Ectodermal cell (in vitro differentiated cells): ENCODE measurements around the gene POC1B.

Experiments used
- H3K27ac ChIP-seq: 2 replicates; pipeline ENCODE4 v1.7.0; 2013; ENCODE audit warnings: mild to moderate bottlenecking, low read depth, low read length; ENCODE audit not compliant: insufficient read depth, poor library complexity, severe bottlenecking
- H3K27me3 ChIP-seq: 2 replicates; pipeline ENCODE4 v1.7.0; 2013; ENCODE audit warnings: mild to moderate bottlenecking, low read length; ENCODE audit not compliant: insufficient read depth, control insufficient read depth, poor library complexity, severe bottlenecking
- H3K36me3 ChIP-seq: one replicate; pipeline ENCODE4 v1.7.0; 2013; ENCODE audit warnings: low read length; ENCODE audit not compliant: control insufficient read depth, insufficient read depth
- H3K4me1 ChIP-seq: one replicate; pipeline ENCODE4 v1.7.0; 2013; ENCODE audit warnings: low read length; ENCODE audit not compliant: control insufficient read depth, insufficient read depth
- H3K4me3 ChIP-seq: 2 replicates; pipeline ENCODE4 v1.7.0; 2013; ENCODE audit warnings: low read depth, low read length, control low read depth; ENCODE audit not compliant: insufficient read depth
- H3K9me3 ChIP-seq: 2 replicates; pipeline ENCODE4 v1.7.0; 2013; ENCODE audit warnings: mild to moderate bottlenecking, low read length, moderate library complexity; ENCODE audit not compliant: control insufficient read depth
- WGBS, 2 experiments: methylation state at CpG; one replicate each; pipeline ENCODE4 v1.1.7; 2013; ENCODE audit warnings: missing lambda C conversion rate in 2 of 2; 5-methylcytosine and 5-hydroxymethylcytosine counted together

Gene POC1B

DNA sequence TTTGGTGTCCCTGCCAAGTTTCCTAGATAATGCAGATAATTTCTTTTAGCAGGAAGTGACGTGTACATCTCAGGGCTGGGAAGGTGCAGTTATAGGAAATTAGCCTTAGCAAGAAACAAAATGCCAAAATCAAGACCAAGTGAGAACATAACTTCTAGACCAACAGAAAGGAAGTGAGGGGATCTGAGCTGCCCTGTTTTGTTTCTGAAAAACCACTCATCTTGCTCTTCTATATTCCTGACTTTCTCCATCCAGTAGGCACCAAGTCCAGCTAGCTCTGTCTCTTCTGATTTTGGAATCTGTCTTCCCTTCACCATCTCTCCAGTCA, 149.7 kb downstream of the POC1B start:
- Histone ChIP-seq H3K4me1 (no peaks in the 10 kb centered on the region), H3K4me3 (no peak overlapping the region), H3K9me3 (no peaks in the 10 kb centered on the region), H3K27ac (no peak overlapping the region), H3K36me3 (no peaks in the 10 kb centered on the region), H3K27me3 (no peaks in the 10 kb centered on the region)
- WGBS, 2 experiments, result 85 to 96% methylated on average over 1 of the region's 1 CpG

DNA sequence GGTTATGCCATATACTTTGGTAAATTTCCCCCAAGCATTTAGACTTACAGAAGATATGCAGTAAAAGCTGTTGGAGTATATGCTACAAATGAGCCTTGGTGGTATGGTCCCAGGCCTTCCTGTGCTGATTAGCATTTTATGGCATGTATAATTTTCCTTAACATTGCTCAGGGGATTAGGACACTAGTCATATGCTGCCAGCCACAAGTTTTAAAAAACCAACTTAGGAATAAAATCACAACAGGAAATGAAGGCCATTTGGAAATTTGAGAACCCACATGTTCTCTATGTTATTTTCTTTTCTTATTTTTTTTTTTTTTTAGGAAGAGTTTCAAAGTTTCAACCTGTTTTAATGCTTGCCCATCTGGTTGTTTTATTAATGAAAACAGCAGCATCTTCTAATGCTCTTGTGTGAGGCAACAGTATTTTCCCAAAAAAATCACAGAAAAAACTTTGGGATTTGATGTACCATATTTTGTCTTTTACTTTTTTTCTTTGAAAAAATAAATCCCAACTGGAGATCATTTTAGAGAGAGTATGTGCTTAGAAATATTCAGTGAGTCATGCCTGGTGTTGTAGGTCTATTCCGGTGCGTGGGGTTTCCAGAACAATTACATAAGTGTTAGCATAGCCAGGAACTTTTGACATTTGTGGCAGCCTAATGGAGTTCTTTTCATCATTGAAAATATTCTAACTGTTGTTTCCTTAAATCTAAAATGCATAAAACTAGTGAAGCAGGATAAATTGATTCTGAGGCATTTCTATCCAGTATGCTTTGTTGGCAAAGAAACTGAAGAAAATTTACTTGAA, 151.9 kb downstream of the POC1B start:
- Histone ChIP-seq H3K4me3 (no peak overlapping the region), H3K4me1 (no peaks in the 10 kb centered on the region), H3K9me3 (no peaks in the 10 kb centered on the region), H3K27ac (no peak overlapping the region), H3K36me3 (no peaks in the 10 kb centered on the region), H3K27me3 (no peaks in the 10 kb centered on the region)
- WGBS, 2 experiments, result 93 to 98% methylated on average over 2 of the region's 2 CpGs

DNA sequence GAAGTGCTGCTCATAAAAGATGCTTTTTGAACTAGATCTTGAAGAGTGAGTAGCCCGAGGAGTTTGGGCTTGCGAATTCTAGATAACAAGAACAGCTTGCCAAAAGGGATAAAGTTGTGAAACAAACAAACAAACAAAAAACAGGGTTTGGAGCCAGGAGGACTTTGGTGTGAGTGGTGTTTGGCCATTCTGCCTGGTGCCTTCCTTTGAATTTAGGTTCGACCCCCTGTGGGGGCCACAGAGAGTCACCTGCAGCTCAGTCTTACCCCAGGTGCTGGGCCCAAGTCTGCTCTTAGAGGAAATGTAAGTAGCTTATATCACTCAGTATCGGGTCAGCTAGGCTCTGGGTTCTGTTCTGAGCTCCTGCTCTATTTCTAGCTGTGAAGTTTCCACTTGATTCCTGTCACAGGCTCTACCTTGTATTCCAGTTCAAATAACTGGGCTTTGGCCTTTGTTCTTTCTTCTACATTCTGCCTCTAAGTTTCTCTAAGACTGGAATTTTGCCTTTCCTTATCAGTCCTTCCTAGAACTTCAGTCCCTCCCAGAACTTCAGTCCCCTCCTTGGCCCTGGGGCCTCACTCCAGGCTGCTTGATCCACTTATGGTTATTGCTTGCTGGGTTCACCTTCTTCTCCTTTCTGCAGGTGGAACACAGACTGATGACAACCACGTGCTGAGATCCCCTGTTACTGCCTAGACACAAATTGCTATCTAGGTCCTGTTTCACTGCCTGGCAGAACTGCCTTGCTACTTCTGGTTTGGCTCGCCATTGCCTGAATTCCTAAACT, 153.1 kb downstream of the POC1B start:
- no peaks in the 10 kb centered on the region for H3K4me1 ChIP-seq
- H3K9me3 ChIP-seq, result no peaks in the 10 kb centered on the region
- H3K27me3 ChIP-seq, result no peaks in the 10 kb centered on the region
- H3K27ac ChIP-seq, result no peak overlapping the region
- WGBS, 2 experiments, result 84% methylated on average over 6 of the region's 6 CpGs
- no peaks in the 10 kb centered on the region for H3K36me3 ChIP-seq
- H3K4me3 ChIP-seq, result no peak overlapping the region

DNA sequence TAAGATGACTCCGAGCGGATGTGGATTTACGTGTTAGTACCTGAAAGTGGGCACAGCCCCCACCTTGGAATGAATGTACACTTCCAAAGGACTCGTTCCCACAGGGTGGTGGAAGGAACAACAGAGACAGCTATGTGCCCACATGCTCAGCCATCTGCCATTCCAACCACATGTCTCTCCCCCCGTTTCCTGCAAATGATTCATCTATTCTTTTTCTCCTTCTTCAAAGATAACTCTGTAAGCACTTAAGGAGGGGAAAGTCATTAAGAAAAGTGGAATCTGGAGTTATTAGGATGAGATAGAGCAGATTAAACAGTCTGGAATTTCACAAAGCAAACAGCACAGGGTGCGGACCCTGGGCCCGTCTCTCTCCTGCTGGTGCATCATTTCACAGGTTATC, 155.0 kb downstream of the POC1B start:
- Histone ChIP-seq H3K4me1 (no peaks in the 10 kb centered on the region), H3K27ac (no peak overlapping the region), H3K36me3 (no peaks in the 10 kb centered on the region), H3K27me3 (no peaks in the 10 kb centered on the region), H3K4me3 (no peak overlapping the region), H3K9me3 (no peaks in the 10 kb centered on the region)
- WGBS, 2 experiments, result 92 to 95% methylated on average over 6 to 7 of the region's 7 CpGs

DNA sequence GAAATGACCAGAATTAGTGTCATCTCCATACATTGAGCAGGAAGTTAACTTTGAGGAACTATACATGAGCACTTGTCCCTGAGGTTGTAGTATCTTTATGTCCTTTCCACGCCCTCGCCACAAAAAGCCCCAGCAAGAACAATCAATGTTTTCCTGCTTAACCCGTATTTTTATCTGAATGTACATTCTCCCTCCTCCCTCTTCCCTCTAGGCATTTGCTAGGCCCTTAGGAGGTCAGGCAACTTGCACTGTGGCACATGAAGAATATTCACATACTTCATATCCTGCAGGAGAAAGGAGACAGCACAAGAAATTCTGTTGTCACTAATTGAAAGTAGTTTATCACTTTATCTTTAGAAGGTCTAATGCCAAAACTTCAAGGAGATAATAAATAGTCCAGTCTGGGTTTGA, 155.4 kb downstream of the POC1B start:
- Histone ChIP-seq H3K4me3 (no peak overlapping the region), H3K27ac (no peak overlapping the region)
- 91 to 92% methylated on average over 3 of the region's 3 CpGs for WGBS, 2 experiments

More for the DNA sequence above, 155.4 kb downstream of the POC1B start:
- H3K4me1 ChIP-seq, result no peaks in the 10 kb centered on the region
- H3K9me3 ChIP-seq, result no peaks in the 10 kb centered on the region
- H3K27me3 ChIP-seq, result no peaks in the 10 kb centered on the region
- H3K36me3 ChIP-seq, result no peaks in the 10 kb centered on the region
